Endothelial cell of umbilical vein (primary cell): ENCODE data around the gene GAB2.

Source experiments
- EZH2 ChIP-seq: IDR thresholded peaks from 2 replicates; pipeline ENCODE4 v1.6.1; 2012; ENCODE audit warnings: borderline replicate concordance, low read depth, mild to moderate bottlenecking, moderate library complexity, low read length, inconsistent platforms; ENCODE audit not compliant: severe bottlenecking
- FOS ChIP-seq: IDR thresholded peaks from 2 replicates; pipeline ENCODE4 v1.6.1; 2011; ENCODE audit warnings: mild to moderate bottlenecking, low read length, moderate library complexity, borderline replicate concordance; ENCODE audit not compliant: insufficient read depth
- GATA2 ChIP-seq: IDR thresholded peaks from 2 replicates; pipeline ENCODE4 v1.7.0; 2011; ENCODE audit warnings: low read depth, mild to moderate bottlenecking, moderate library complexity, mixed read lengths, low read length; ENCODE audit not compliant: insufficient read length, insufficient read depth
- MYC ChIP-seq: IDR thresholded peaks from one replicate; pipeline ENCODE4 v1.6.1; 2011; ENCODE audit warnings: mild to moderate bottlenecking, low read depth, low read length
- POLR2A ChIP-seq: IDR thresholded peaks from 2 replicates; pipeline ENCODE4 v1.6.1; 2012; ENCODE audit warnings: low read depth, mild to moderate bottlenecking, control low read depth, low read length
- TF ChIP-seq, protein P1 (sequence below), 2 donors: IDR thresholded peaks; 1 replicate in 1 of 2; 2 replicates in 1 of 2; pipeline ENCODE4 v1.5.1; 2011; ENCODE audit warnings: low read length in 2 of 2, mild to moderate bottlenecking in 2 of 2, moderate library complexity in 2 of 2, control low read depth in 1 of 2, inconsistent platforms in 1 of 2, low read depth in 1 of 2; ENCODE audit not compliant: insufficient read depth in 1 of 2; ENCODE audit errors: extremely low read depth in 1 of 2
- TF ChIP-seq, protein P2 (sequence below): IDR thresholded peaks from 2 replicates; pipeline ENCODE4 v1.6.1; 2011; ENCODE audit not compliant: insufficient read depth, insufficient read length

DNA sequence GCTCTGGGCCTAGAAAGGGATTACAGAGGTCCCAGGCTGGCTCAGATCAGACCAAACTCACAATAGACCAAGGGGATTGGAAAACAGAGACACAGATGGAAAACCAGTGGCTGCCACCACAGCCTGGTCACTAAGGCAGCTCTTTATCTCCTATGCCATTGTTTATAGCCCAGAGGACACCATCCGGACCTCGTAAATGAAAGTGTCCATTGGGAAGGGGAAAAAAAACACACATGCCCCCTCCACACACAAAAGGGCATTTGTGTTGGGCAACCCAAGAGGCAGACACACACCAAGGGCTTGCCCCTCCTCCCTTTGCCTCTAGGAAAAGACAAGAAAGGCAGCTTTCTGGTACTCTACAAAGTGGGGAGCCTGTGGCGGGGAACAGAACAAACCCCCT is 85.9 kb downstream of the GAB2 start:
- TF ChIP-seq, protein P1, sequence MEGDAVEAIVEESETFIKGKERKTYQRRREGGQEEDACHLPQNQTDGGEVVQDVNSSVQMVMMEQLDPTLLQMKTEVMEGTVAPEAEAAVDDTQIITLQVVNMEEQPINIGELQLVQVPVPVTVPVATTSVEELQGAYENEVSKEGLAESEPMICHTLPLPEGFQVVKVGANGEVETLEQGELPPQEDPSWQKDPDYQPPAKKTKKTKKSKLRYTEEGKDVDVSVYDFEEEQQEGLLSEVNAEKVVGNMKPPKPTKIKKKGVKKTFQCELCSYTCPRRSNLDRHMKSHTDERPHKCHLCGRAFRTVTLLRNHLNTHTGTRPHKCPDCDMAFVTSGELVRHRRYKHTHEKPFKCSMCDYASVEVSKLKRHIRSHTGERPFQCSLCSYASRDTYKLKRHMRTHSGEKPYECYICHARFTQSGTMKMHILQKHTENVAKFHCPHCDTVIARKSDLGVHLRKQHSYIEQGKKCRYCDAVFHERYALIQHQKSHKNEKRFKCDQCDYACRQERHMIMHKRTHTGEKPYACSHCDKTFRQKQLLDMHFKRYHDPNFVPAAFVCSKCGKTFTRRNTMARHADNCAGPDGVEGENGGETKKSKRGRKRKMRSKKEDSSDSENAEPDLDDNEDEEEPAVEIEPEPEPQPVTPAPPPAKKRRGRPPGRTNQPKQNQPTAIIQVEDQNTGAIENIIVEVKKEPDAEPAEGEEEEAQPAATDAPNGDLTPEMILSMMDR (IDR thresholded peaks at IDR 0.05; ENCODE audit: extremely low read depth in 1 of 2, insufficient read depth in 1 of 2, low read depth in 1 of 2, low read length in 2 of 2) = no peak
- TF ChIP-seq, protein P2, sequence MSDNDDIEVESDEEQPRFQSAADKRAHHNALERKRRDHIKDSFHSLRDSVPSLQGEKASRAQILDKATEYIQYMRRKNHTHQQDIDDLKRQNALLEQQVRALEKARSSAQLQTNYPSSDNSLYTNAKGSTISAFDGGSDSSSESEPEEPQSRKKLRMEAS = no peak
- TF ChIP-seq FOS (no peak), POLR2A (no peak), EZH2 (no peak), MYC (no peak), GATA2 (no peak)
